ENCODE data around the gene PRRT1B.

GRCh38 chr9:131513177-131513576, 32.1 kb upstream of the PRRT1B start:
- TF ChIP-seq, protein P1, sequence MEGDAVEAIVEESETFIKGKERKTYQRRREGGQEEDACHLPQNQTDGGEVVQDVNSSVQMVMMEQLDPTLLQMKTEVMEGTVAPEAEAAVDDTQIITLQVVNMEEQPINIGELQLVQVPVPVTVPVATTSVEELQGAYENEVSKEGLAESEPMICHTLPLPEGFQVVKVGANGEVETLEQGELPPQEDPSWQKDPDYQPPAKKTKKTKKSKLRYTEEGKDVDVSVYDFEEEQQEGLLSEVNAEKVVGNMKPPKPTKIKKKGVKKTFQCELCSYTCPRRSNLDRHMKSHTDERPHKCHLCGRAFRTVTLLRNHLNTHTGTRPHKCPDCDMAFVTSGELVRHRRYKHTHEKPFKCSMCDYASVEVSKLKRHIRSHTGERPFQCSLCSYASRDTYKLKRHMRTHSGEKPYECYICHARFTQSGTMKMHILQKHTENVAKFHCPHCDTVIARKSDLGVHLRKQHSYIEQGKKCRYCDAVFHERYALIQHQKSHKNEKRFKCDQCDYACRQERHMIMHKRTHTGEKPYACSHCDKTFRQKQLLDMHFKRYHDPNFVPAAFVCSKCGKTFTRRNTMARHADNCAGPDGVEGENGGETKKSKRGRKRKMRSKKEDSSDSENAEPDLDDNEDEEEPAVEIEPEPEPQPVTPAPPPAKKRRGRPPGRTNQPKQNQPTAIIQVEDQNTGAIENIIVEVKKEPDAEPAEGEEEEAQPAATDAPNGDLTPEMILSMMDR (conservative IDR thresholded peaks at IDR 0.05; ENCODE audit: low read depth, low read length) = no peak
- TF ChIP-seq MXI1 (IDR thresholded peaks at IDR 0.05; ENCODE audit: borderline replicate concordance, low read depth, low read length) = no peak

Data from IMR-90 (cell line).